Endodermal cell (in vitro differentiated cells): Measurements from ENCODE around the gene WDR12. TPM values are rescaled to one million over a fixed set of nuclear protein-coding genes. Genes with fewer than 3 reads are reported as not detected.

ENCODE experiments used
- DNase-seq: peaks from one replicate; pipeline ENCODE4 v3.0.0-alpha.2; 2017
- H3K27ac ChIP-seq: 2 replicates; pipeline ENCODE4 v1.5.1; 2013; ENCODE audit warnings: mild to moderate bottlenecking, low read depth, low read length, moderate library complexity
- H3K27me3 ChIP-seq: 2 replicates; pipeline ENCODE4 v1.6.1; 2013; ENCODE audit warnings: mild to moderate bottlenecking, low read length, moderate library complexity; ENCODE audit not compliant: insufficient read depth, control insufficient read depth, poor library complexity, severe bottlenecking
- H3K36me3 ChIP-seq: 2 replicates; pipeline ENCODE4 v1.7.0; 2013; ENCODE audit warnings: mild to moderate bottlenecking, low read length, moderate library complexity; ENCODE audit not compliant: control insufficient read depth, insufficient read depth
- H3K4me1 ChIP-seq: one replicate; pipeline ENCODE4 v1.7.0; 2013; ENCODE audit warnings: low read length; ENCODE audit not compliant: control insufficient read depth, insufficient read depth
- H3K4me3 ChIP-seq: 2 replicates; pipeline ENCODE4 v1.5.1; 2013; ENCODE audit warnings: mild to moderate bottlenecking, low read length, moderate library complexity
- H3K9ac ChIP-seq: 2 replicates; pipeline ENCODE4 v1.6.1; 2013; ENCODE audit warnings: mild to moderate bottlenecking, low read length, moderate library complexity; ENCODE audit not compliant: poor library complexity, severe bottlenecking; ENCODE audit errors: extremely low read depth
- H3K9me3 ChIP-seq: 2 replicates; pipeline ENCODE4 v1.6.1; 2013; ENCODE audit warnings: mild to moderate bottlenecking, low read length, moderate library complexity; ENCODE audit not compliant: control insufficient read depth
- H3K27ac Mint-ChIP-seq: 2 replicates; pipeline ENCODE4 v1.8.0; 2020; ENCODE audit warnings: mixed read lengths
- H3K27me3 Mint-ChIP-seq: 2 replicates; pipeline ENCODE4 v1.8.0; 2021; ENCODE audit warnings: mild to moderate bottlenecking, mixed read lengths; ENCODE audit not compliant: insufficient read depth
- H3K36me3 Mint-ChIP-seq: 2 replicates; pipeline ENCODE4 v1.8.0; 2020; ENCODE audit warnings: low read depth, mixed read lengths
- H3K4me1 Mint-ChIP-seq: 2 replicates; pipeline ENCODE4 v1.8.0; 2020; ENCODE audit warnings: mixed read lengths
- H3K4me3 Mint-ChIP-seq: 2 replicates; pipeline ENCODE4 v1.8.0; 2020; ENCODE audit warnings: mild to moderate bottlenecking, moderate library complexity, mixed read lengths
- H3K9me3 Mint-ChIP-seq: 2 replicates; pipeline ENCODE4 v1.8.0; 2020; ENCODE audit warnings: mild to moderate bottlenecking, mixed read lengths
- CTCF ChIP-seq: fragments of 200-600 bp; sonication (generic); conservative IDR thresholded peaks from 2 replicates; pipeline ENCODE4 v1.5.0; 2021; ENCODE audit warnings: antibody characterized with exemption, mild to moderate bottlenecking
- WGBS, 2 experiments: methylation state at CpG; one replicate each; pipeline versions ENCODE4 v1.1.5 to v1.1.7; 2013; ENCODE audit warnings: missing lambda C conversion rate in 2 of 2, mixed read lengths in 1 of 2; ENCODE audit not compliant: insufficient coverage in 1 of 2, insufficient read length in 1 of 2; 5-methylcytosine and 5-hydroxymethylcytosine counted together
- total RNA-seq, 2 donors: library from RNA; stranded (reverse); fragmentation: NEBNext Ultra II Directional in 1 of 2; extraction: Animal tissue kit (Norgen Biotek cat#: 25700) in 1 of 2; gene quantifications; 2 replicates in 1 of 2; 3 replicates in 1 of 2; pipeline ENCODE4 v1.2.1, GENCODE V29; 2021

The WDR12 gene
- total RNA-seq, 2 donors from 2014 or later: 84.4 to 104 TPM

- Histone ChIP-seq H3K4me1 (no peaks in the 10 kb centered on the region), H3K9ac (no peak overlapping the region), H3K36me3 (no peaks in the 10 kb centered on the region), H3K27ac (no peak overlapping the region), H3K27me3 (no peaks in the 10 kb centered on the region), H3K9me3 (no peaks in the 10 kb centered on the region), H3K4me3 (no peak overlapping the region)
- no peak for TF ChIP-seq CTCF
- WGBS, 2 experiments: 89 to 93% methylated on average over 1 of the region's 1 CpG
- no peak for DNase-seq
- Mint-ChIP-seq H3K27me3 (no peaks in the 10 kb centered on the region), H3K36me3 (no peaks in the 10 kb centered on the region), H3K4me1 (no peaks in the 10 kb centered on the region), H3K9me3 (no peaks in the 10 kb centered on the region), H3K4me3 (no peak overlapping the region), H3K27ac (no peak overlapping the region)
Observed at GRCh38 chr2:202824901-202825300, 86.6 kb downstream of the WDR12 start.

Other genes with a start within 250 kb of the WDR12 start
- gene ICA1L, start 39.9 kb downstream of the WDR12 start, total RNA-seq: 10 to 100 TPM in 1 of 2 donors, 1 to 10 TPM in 1; 8.2 to 12.2 TPM
- 1 to 10 TPM; 7.4 to 9.7 TPM for gene CARF, start 602 bp upstream of the WDR12 start, total RNA-seq
- 10 to 100 TPM; 18.2 to 20.1 TPM for gene NBEAL1, start 103.2 kb upstream of the WDR12 start, total RNA-seq